ENCODE results near the gene ZMIZ1.

Gene ZMIZ1

DNA sequence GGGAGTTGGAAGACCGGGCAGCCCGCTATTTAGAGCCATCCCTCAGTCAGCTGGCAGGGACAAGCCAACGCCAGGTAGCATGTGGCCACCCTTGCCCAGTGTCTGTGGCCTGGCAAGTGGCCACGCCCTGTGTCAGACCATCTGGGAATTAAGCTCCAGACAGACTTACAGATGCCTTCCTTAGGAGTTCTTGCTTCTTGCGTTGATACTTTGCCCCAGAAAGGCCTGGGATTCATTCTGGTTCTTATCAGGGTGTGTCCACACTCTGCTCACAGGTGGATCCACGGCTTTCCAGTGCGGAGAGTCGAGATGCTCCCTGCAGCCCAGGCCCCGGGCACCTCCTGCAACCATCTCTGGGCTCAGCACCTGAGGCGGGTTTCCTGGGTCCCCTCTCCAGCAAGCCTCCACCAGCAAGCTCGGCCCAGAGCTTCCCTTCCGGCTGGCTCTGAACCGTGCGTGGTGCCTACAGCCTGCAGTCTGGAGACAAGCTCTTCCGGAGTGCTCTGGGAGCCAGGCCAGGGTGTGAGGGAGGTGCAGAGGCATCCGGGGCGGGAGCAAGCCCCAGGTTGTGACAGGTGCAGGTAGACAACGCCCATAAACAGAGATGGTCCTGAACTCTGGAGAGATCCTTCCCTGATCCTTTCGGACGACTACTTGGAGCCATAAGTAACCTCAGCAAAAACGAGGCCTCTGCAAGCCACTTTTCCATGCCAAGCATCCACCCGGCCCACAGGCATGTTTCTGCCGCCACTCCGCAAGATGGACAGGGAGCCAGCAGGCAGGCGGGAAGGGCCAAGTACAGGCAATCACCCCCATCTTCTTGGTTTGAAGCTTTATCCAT is 246.2 kb downstream of the ZMIZ1 start:
- no peak for DNase-seq

DNA sequence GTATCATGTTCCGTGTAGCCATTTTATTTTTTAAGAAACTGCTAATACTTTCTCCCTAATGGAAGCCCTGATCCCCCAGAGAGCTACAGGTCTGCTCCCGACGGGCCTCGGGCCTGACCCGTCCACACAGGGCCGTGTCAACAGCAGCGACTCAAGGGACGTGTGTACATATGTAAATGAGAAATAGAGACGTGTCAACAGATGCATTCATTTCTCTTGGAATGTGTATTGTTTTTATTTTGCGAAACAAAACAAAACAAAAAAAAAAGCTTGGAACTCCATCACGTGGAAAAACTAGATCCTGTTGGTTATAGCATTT is 246.8 kb downstream of the ZMIZ1 start:
- DNase-seq, result no peak

DNA sequence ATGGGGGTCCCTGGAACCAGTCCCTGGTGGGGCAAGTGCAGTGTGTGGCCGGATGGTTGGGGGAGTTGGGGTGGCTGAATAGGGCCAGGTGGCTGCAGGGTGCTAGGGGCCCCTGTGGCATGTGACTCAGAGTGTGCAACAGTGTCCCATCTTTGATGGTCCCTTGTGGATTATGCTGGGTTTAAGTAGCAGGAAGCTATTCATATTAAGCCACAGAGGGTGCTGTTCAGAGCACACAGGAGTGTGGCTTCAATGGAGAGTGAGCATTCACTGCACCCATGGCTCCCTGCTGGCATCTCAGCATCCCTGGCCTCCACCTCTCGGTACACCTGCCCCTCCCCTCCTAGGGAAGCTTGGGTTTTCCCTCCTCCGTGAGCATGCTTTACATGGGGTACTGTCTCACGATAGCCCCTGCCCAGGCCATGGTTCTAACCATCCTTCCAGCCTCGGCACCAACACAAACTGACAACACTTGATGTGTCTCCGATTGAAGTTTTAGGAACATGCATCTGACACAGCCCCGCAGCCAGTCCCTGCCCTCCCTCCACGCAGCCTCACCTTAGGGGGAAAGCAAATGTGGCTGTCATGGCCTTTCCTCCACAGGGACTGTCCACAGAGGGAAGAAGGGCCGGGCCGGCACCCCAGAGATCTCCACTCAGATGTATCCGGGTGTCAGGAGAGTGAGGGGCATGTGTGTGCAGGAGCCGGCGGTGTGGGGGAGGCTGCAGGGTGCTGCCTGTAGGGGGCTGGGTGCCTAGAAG is 248.1 kb downstream of the ZMIZ1 start:
- DNase-seq, result no peak

DNA sequence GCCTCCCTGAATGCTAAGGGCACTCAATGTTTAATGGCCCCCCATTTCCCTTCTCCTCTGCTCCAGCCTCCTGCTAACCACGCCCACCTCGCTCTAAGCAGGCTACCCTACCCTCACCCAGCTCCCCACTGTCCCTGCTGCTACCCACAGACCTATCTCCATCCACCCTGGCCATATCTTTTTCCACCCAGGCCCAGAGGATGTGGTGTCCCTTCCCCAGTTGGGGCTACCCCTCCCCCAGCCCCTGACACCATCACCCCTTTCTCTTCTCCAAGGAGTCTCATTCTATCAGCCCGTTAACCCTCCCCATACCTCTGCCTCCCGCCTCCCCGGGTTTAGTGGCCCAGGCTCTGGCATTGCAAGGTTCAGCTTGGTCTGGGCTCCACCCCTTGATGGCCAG is 249.6 kb downstream of the ZMIZ1 start:
- DNase-seq, result no peak

DNA sequence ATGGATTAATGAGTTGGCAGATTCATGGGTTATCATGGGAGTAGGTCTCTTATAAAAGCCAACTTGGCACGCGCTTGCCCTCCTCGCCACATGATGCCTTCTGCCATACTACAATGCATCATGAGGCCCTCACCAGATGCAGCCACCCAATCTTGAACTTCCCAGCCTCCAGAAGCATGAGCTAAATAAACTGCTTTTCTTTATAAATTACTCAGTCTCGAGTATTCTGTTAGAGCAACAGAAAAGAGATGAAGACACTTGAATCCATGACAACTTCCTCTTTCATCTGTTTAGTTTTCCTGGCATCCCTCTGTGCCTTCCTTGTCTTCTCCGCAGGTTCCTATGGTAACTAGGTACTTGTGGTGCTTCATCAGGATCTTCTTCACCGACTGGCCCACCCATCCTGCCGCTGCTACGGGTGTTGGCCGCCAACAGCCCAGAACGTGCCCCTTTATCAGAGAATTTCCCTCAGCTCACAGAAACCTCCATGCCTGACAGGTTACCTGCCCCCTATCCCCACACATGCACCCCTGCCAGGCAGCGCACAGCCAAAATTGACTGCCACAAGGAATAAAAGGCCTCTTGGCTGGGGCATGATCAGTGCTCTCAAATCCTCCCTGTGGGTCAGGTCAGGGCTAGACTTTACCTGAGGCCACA is 250.5 kb downstream of the ZMIZ1 start:
- DNase-seq, result no peak

DNA sequence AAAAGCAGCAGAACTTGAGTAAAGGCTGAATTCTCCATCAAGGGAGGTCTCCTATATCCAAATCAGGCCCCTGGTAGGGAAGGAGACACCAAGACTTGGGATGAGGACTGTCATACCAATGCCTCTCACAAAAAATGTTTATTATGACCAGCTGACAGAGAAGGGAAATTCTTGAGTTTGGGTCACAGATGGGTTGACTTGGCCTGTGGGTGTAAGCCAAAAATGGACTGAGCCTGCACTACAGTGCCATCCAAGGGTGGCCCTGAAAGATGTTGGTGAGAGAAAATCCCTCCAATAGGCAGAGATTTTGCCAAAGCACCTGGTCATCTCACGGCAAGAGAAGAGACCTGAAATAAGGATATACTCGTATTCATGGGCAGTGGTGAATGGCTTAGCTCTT is 251.6 kb downstream of the ZMIZ1 start:
- DNase-seq, result no peak

DNA sequence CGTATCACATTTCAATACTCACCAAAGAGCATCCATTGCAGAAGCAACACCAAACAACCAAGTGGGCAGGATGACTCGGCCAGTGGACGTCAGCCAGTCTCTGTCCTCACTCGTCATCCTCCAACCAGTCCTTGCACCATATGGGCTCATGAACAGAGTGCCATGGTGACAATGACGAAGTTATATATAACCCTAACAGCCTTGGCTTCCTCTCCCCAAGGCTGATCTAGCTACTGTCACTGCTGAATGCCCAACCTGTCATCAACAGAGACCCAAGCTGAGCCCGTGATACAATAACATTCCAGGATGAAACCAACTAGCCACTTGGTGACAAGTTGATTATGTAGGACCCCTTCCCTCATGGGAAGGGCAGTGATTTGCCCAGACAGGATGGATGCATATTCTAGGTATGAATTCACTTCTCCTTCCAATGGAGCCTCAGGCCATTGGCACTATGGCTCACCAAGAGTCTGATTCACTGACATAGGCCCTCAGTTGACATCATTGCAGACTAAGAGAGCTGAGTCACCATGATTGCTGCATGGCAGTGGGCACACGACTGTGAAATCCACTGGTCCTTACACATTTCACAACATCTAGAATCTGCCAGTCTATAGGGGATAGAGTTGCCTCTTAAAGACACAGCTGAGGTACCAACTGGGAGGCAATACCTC is 252.2 kb downstream of the ZMIZ1 start:
- no peak for DNase-seq

DNA sequence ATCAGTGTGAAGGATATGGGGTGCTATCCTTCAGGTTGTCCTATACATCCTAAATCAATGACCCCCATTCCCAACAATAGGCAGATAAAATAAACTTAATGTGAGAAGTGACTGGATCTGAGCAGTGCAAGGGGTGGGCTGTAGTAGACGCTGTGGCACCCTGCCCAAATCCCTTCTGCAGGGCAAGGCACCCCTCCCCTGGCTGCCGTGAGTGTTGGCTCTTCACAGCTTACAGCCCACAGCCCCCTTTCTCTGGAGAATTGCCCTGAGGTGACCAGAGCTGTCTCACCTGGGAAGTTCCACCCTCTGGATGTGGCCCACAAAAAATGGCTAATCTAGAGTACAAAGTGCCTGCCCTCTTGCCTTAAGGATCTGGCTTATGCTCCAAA is 252.7 kb downstream of the ZMIZ1 start:
- DNase-seq, result no peak

DNA sequence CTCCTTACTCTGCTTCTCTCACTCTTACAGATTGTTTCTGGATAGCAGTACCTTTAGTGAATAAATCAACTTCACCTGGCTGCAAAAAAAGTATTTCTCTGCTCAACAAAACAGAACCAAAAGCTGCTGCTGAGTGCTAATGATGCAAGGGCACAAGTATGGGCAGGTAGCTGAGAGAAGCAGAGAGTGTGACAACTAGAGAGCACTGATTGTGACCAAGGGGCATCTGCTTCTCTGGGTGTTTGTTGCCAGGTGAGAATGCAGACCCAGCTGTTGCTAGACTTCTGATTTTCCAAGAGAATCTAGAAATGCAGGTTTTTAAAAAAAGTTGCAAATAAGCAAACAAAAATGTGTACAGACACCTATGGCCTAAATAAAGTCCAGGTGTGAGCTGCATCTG is 253.2 kb downstream of the ZMIZ1 start:
- DNase-seq, result no peak

DNA sequence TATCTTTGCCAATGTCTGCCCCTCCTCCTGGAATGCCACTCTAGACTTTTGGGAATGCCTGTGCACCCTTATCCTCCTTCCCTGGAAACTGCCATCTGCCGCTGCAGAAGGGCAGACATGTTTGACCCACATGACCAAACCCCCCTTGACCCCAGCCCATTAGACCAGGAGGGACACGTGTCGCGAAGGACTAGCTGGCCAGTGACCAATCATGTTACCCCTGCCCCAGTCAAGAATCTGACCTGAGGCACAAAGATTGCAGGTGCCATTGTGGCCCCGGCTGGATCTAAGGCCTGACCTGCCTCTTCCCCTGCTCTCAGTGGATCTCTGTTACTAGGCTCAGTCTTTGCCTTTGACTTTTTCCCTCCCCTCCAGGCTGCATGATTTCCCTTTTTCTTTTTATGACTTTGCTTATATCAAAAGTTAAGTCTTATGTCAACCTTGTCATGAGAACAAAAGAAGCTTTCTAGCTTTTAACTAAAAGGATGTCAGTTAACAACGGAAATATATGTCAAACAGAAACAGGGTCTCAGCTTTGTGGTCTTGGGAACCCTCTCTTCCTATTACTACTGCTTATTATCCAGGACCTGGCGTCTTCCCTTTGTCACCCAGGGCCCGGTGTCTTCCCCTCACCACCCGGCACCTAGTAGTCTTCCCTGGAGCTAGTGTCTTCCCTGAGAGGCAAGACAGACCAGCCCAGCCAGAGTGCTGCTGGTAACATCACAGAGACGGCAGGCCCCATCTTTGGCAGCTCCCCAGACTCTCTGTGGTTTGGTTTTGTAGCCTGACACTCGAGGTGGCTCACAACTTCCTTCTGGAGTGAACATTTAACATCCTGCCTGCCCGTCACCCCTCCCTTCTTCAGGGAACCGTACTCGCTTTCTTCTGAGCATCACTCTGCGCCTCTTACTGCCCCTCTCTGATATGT is 254.1 kb downstream of the ZMIZ1 start:
- no peak for DNase-seq

DNA sequence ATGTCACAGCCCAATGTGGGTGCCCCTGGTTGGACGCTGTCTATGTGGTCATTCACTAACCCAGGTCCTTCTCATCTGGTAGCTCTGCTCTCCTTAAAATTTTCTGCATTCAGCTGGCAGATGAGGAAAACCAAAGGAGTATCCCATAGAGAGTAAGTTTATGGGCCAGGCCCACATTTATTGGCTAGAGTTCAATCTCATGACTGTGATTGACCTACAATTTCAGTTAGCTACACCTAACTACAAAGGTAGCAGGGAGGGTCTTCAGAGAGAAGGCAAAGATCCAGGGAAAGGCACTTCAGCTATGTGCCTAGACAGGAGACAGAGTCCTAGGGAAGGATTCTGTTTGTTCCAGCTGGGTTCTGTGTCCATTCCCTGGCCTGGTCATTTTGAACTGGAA is 254.8 kb downstream of the ZMIZ1 start:
- DNase-seq, result no peak

DNA sequence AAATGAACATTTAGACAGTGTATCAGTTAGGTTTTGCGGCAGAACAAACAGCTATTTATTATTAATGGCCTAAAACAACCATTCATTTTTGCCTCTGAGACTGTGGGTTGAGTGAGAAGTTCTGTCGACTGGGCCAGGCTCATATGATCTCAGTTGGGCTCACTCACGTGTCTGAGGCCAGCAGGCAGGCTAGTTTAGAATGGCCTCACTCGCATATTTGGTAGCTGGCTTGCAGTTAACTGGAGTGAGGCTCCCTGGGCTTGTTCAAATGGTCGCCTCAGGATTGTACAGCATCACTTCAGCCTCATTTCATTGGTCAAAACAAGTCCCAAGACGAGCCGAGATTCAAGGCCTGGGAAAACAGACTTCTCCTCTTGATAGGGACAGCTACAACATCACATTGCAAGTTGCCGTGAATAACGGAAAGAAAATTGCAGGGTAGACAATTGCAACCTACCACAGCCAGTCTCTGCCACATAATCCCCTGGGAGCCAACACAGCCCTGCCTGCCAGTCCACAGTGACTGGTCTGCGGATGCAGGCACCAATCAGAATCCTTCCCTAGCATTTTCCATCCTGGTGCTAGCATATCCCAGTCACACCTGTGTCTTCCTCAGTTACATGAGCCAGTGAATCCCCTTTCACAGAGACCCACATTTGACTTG is 255.4 kb downstream of the ZMIZ1 start:
- no peak for DNase-seq

DNA sequence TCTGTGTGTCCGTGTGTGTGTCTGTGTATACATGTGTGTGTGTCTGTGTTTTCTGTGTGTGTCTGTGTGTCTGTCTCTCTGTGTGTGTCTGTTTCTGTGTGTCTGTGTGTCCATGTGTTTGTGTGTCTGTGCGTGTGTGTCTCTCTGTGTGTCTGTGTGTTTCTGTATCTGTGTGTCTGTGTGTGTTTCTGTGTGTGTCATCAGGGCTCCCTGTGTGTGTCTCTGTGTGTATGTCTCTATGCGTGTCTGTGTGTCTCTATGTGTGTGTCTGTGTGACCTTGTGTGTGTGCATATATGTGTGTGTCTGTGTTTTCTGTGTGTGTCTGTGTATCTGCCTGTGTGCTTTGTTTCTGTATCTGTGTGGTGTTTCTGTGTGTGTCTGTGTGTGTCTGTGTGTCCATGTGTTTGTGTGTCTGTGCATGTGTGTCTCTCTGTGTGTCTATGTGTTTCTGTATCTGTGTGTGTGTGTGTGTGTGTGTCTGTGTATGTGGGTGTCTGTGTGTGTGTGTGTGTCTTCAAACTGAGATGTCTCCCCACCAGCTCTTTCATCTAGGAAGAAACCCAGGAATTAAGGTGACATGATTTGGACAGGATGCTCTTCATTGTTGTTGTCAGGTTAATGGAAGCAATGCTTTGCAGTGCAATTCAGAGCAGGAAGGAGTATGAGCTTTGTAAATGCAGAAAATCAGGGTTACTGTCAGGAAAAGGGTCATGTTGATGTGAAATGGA is 257.8 kb downstream of the ZMIZ1 start:
- no peak for DNase-seq

DNA sequence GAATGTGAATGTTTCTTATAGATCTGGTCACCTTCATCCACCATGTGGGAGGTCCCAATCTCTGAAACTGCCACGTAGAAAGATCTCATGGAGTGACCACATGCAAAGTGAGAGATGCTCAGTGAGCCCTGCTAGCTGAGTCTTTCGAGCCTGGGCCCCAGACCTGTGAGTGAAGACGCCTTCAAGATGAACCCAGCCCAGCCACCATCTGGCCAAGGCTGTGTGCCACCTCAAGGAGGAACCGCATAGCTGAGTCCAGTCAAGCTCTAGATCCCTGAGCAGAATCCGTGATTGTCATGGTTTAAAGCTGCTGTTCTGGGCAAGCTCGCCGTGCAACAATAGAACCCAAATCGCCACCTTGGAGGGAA is 258.3 kb downstream of the ZMIZ1 start:
- no peak for DNase-seq

DNA sequence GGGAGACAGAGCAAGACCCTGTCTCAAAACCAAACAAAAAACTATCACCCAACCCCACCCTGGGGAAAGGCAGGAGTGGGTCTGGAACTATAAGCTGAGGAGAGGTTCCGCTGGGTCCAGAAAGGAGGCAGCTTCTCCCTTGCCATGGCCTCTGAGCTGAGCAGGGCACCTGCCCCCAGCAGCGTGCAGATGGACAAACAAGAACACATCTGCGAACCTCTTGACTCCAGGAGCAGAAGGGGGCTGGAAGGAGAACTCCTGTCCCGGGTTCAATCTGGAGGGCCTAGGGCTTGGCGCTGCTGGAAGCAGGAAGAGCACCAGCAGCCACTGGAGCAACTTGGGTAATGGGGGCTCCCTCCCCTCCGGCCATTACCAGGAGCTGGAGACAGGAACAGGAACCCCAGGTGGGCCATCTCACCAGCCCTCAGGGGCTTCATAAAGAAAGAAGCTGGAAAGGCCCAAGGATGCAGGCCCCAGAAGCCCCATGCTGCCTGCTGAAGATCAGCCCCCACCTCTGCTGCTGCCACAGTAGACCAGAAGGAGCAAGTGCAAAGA is 259.5 kb downstream of the ZMIZ1 start:
- no peak for DNase-seq

DNA sequence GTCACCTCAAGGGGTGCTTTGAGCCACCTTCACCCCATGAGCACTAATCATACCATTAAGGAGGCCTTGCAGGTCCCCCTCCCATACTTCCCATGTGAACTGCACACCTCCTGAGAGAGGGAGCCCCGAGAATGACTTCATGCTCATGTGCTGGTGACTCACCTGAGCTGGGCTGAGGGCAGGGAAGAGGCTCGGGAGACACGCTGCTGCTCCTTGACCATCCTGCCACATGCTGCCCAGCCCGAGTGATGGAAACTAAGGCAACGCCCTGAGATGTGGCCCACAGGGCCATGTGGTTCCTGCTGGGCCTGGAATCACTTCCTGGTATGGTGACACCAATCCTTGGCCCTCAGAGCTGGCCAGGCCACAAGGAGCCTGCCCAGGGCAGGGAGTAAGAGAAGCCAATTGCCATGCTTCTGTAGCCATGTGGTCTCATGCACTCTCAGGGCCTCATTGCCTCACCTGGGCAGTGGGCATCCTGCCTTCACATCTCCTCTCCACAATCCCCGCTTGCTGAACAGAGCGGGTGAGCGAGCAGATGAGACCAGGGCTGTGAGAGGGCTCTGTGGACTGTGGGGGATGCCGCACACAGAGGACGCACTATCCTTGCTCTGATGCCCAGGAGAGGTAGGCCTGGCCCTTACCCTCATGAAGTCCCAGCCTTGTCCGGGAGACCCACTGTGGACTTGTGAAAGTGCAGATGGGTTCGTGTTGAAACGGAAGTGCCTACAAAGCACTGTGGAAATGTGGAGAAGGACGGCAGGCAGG is 260.2 kb downstream of the ZMIZ1 start:
- DNase-seq, result no peak

DNA sequence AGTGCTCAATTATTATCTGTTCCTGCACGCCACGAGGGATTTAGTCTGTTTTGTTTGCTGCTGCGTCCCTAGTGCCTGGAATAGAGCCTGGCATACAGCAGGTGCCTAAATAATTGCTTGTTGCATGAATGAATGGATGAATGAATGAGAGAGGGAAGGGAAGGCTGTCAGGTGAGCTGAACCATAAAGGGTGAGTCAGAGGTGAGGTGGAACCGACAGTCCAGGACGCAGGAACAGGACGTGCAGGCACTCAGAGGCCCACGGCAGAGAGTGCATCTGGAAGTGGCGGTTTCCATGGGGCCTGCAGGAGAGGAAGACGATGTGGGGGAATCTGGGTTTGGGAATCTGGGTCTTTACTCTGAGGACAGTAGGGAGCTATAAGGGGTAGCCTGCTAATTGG is 260.8 kb downstream of the ZMIZ1 start:
- no peak for DNase-seq

DNA sequence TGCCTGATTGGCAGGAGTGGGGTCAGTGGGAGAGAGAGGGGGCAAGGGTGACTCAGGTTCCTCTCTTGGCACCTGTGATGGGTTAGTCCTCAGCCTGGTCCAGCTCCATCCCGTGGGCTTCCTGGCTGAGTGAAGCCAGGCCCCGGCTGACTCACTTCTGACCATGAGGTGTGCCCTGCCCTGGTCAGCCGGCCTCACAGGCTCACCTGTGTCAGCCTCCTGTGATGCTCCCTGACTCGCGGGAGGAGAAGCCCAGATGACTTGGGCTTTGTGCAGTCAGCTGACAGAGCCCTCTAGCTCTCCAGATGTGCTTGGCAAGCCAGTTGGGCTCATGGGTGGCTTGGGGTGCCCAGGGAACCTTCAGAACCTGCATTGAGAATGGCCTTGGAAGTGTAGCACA is 262.5 kb downstream of the ZMIZ1 start:
- DNase-seq, result no peak

DNA sequence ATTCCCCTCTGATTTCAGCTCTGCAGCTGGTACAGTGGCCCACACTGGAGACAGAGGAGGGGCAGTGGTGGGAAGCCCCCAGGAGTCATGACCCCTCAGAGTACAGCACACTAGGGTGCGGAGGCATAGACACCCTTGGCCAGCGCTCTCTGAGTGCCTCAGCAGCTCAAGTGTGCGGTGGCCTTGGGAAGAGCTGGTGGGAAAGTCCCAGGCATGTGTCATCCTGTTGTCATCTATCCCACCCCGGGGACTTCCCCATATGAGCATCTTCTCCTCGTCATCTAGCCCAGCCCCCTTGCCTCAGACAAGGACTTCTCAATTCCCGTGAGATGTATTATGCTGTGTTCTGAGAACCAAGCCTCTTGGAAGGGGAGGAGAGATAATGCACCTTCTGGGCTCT is 262.9 kb downstream of the ZMIZ1 start:
- DNase-seq, result no peak

Measured in SHP77 treated with DMSO at 0.1 percent for 48 hours (cell line).